Neuronal stem cell (in vitro differentiated cells): ENCODE data around the gene RAB35.

Source experiments
- DNase-seq: peaks from one replicate; pipeline ENCODE4 v3.0.0-alpha.2; 2013; ENCODE audit warnings: low spot score
- H2AFZ ChIP-seq: one replicate; pipeline ENCODE4 v1.6.1; 2013; ENCODE audit warnings: mild to moderate bottlenecking, low read length, inconsistent platforms
- H2AK5ac ChIP-seq: 2 replicates; pipeline ENCODE4 v1.6.1; 2013; ENCODE audit warnings: low read depth, mild to moderate bottlenecking, inconsistent platforms, low read length, moderate library complexity, mixed read lengths
- H2BK120ac ChIP-seq: 2 replicates; pipeline ENCODE4 v1.6.1; 2013; ENCODE audit warnings: low read depth, mild to moderate bottlenecking, inconsistent platforms, low read length, moderate library complexity, mixed read lengths
- H2BK12ac ChIP-seq: one replicate; pipeline ENCODE4 v1.6.1; 2013; ENCODE audit warnings: low read length, inconsistent platforms
- H2BK15ac ChIP-seq: 2 replicates; pipeline ENCODE4 v1.6.1; 2013; ENCODE audit warnings: mild to moderate bottlenecking, low read length, inconsistent platforms, mixed read lengths
- H2BK5ac ChIP-seq: one replicate; pipeline ENCODE4 v1.6.1; 2013; ENCODE audit warnings: inconsistent platforms, mild to moderate bottlenecking, low read length, moderate library complexity
- H3K14ac ChIP-seq: one replicate; pipeline ENCODE4 v1.6.1; 2013; ENCODE audit warnings: low read length, inconsistent platforms
- H3K18ac ChIP-seq: 2 replicates; pipeline ENCODE4 v1.6.1; 2013; ENCODE audit warnings: low read length, inconsistent platforms
- H3K23ac ChIP-seq: 2 replicates; pipeline ENCODE4 v1.6.1; 2013; ENCODE audit warnings: low read depth, mild to moderate bottlenecking, mixed read lengths, low read length, inconsistent platforms; ENCODE audit not compliant: poor library complexity
- H3K27ac ChIP-seq: replicated peaks from 3 replicates; pipeline ENCODE4 v1.5.1; 2013; ENCODE audit warnings: low read length, inconsistent platforms
- H3K27me3 ChIP-seq, 3 experiments: 2 replicates each; pipeline ENCODE4 v1.6.1; 2013; ENCODE audit warnings: low read length in 3 of 3, mild to moderate bottlenecking in 2 of 3, inconsistent platforms in 1 of 3, low read depth in 1 of 3, mixed read lengths in 1 of 3, moderate library complexity in 1 of 3; ENCODE audit not compliant: control insufficient read depth in 3 of 3, insufficient read depth in 3 of 3
- H3K36me3 ChIP-seq, 2 donors: replicated peaks in 1 of 2; 2 replicates each; pipeline ENCODE4 v1.6.1; 2013; ENCODE audit warnings: low read length in 2 of 2; ENCODE audit not compliant: control insufficient read depth in 2 of 2, insufficient read depth in 2 of 2
- H3K4ac ChIP-seq: 2 replicates; pipeline ENCODE4 v1.6.1; 2013; ENCODE audit warnings: inconsistent platforms, mild to moderate bottlenecking, low read length, moderate library complexity
- H3K4me1 ChIP-seq, 2 donors: 1 replicate in 1 of 2; 2 replicates in 1 of 2; pipeline ENCODE4 v1.6.1; 2013; ENCODE audit warnings: low read length in 2 of 2, low read depth in 1 of 2; ENCODE audit not compliant: control insufficient read depth in 2 of 2, insufficient read depth in 1 of 2
- H3K4me2 ChIP-seq: one replicate; pipeline ENCODE4 v1.6.1; 2013; ENCODE audit warnings: mild to moderate bottlenecking, low read length, inconsistent platforms; ENCODE audit not compliant: insufficient read depth, poor library complexity, severe bottlenecking
- H3K4me3 ChIP-seq, 2 donors: 2 replicates each; pipeline ENCODE4 v1.5.1; 2013; ENCODE audit warnings: low read length in 2 of 2, mild to moderate bottlenecking in 2 of 2, inconsistent platforms in 1 of 2, moderate library complexity in 1 of 2
- H3K79me1 ChIP-seq: one replicate; pipeline ENCODE4 v1.6.1; 2013; ENCODE audit warnings: low read depth, mild to moderate bottlenecking, inconsistent platforms, low read length, moderate library complexity
- H3K9ac ChIP-seq: one replicate; pipeline ENCODE4 v1.6.1; 2013; ENCODE audit warnings: mild to moderate bottlenecking, low read depth, low read length, inconsistent platforms; ENCODE audit not compliant: poor library complexity
- H3K9me3 ChIP-seq, 2 donors: replicated peaks in 1 of 2; 2 replicates each; pipeline versions ENCODE3 to v1.6.1; 2013; ENCODE audit warnings: low read length in 2 of 2, mild to moderate bottlenecking in 2 of 2, inconsistent platforms in 1 of 2, low read depth in 1 of 2, mixed read lengths in 1 of 2, moderate library complexity in 1 of 2; ENCODE audit not compliant: control insufficient read depth in 2 of 2, insufficient read depth in 1 of 2
- H4K8ac ChIP-seq: one replicate; pipeline ENCODE4 v1.6.1; 2013; ENCODE audit warnings: low read depth, mild to moderate bottlenecking, inconsistent platforms, low read length, moderate library complexity
- H4K91ac ChIP-seq: one replicate; pipeline ENCODE4 v1.6.1; 2013; ENCODE audit warnings: low read length, low read depth, mild to moderate bottlenecking, inconsistent platforms; ENCODE audit not compliant: poor library complexity
- WGBS, 2 donors: extraction: QIAGEN DNeasy Blood & Tissue Kit; methylation state at CpG; one replicate each; pipeline ENCODE4 v1.1.7; 2013; ENCODE audit warnings: missing lambda C conversion rate in 2 of 2, mixed read lengths in 1 of 2; ENCODE audit not compliant: insufficient read length in 2 of 2, insufficient replicate concordance in 1 of 2; ENCODE audit errors: extremely low coverage in 2 of 2; 5-methylcytosine and 5-hydroxymethylcytosine counted together

Gene RAB35

DNA sequence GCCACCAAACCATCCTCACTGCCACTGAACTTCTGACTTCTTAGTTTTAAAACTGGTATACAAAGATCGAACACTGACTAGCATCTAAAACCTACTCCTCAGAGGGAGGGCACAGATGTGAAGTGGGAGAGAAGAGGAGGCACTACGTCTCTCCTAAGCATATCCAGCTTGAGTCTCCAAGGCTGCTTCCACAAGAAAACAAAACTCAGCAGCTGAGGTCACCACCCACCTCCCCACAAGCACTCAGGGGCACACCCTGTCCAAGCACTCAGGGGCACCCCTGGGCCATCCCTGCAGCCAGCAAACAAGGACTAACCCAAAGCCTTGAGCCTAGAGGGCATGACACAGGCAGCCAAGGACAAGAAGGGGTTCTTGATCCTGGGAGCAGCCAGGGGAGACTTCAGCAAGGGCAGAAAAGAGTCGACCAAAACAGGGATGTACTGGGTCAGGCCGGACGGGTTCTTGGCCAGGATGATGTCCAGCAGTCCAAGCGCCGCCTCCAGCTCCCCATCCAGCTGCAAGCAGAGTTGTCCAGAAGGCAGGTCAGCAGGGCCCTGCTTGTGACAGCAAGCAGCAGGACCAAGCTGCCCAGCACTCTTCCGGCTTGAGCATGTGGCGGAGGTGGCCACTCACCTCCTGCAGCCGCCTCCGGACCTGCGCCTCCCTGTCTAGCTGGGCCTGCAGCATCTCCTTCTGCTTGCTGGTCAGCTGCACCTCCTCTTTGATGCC, 43.1 kb upstream of the RAB35 start:
- H3K9me3 ChIP-seq, result peaks cover 0 to 5% of the 10 kb centered on the region in 2 donors
- no peak overlapping the region for H3K4ac ChIP-seq
- no peak overlapping the region for H3K9ac ChIP-seq
- no peak overlapping the region for H3K14ac ChIP-seq
- no peak overlapping the region for H4K91ac ChIP-seq
- no peak overlapping the region for H2BK15ac ChIP-seq
- no peak overlapping the region for H2BK120ac ChIP-seq
- no peak overlapping the region for H3K18ac ChIP-seq
- H2AFZ ChIP-seq, result no peak overlapping the region
- WGBS, 2 donors, result no CpG with 5 or more reads among the region's 12 CpGs
- peaks cover 87 to 98% of the 10 kb centered on the region in 2 donors for H3K36me3 ChIP-seq
- no peak overlapping the region for H2BK12ac ChIP-seq
- H3K4me3 ChIP-seq, result no peak overlapping the region
- H3K27me3 ChIP-seq, result no peaks in the 10 kb centered on the region
- H3K23ac ChIP-seq, result peak overlapping the region; percentile 34
- no peak overlapping the region for H2AK5ac ChIP-seq
- DNase-seq, result no peak
- no peak overlapping the region for H4K8ac ChIP-seq
- H3K79me1 ChIP-seq, result no peaks in the 10 kb centered on the region
- H3K4me1 ChIP-seq, result no peaks in the 10 kb centered on the region
- H2BK5ac ChIP-seq, result no peak overlapping the region
- no peak overlapping the region for H3K27ac ChIP-seq
- H3K4me2 ChIP-seq, result no peak overlapping the region

DNA sequence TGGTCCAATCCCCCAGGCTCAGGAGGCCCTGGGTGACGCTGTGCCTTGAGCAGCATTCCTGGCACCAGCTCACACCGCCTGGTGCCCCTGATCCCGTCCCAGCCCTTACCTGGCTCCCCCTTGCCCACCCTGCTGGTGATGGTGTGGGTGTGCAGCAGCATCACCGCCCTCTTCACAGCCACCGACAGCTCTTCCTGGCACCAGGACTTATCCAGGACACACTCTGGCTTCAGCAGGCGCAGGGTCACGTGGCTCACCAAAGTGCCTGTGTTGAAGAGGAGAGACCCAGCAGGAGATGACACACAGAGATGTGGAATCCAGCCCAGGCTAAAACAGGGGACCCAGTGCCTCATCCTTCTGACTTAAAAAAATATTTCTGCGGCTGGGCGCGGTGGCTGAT, 41.8 kb upstream of the RAB35 start:
- no CpG with 5 or more reads among the region's 10 CpGs for WGBS, 2 donors
- no peak overlapping the region for H3K4me3 ChIP-seq
- H3K36me3 ChIP-seq, result peaks cover 90 to 98% of the 10 kb centered on the region in 2 donors

DNA sequence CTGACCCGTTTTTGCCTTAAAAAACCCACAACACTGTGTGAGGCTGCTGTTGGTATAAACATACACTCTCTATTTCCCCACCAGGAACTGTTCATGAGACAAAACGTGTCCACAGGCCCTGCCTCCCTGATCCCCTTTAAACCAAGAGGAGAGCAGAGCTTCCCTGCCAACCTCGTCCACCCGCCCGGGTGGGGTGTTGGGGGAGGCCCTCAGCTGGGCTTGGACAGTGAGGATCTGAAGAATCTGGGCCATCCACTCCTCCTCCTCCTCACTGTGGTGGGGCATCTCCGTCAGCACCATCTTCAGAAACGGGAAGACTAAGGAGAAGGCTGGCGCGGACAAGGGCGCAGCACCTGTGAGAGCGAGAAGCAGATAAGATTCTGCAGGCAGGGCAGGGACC, 41.1 kb upstream of the RAB35 start:
- DNase-seq, result no peak
- Histone ChIP-seq H4K91ac (no peak overlapping the region), H2BK12ac (no peak overlapping the region), H3K18ac (no peak overlapping the region), H3K27me3 (no peaks in the 10 kb centered on the region), H3K9me3 (peaks cover 0 to 7% of the 10 kb centered on the region in 2 donors), H3K79me1 (no peaks in the 10 kb centered on the region), H3K4me1 (no peaks in the 10 kb centered on the region), H3K23ac (no peak overlapping the region), H3K27ac (no peak overlapping the region), H2AFZ (no peak overlapping the region), H3K4ac (no peak overlapping the region), H3K4me2 (no peak overlapping the region), H2BK5ac (no peak overlapping the region), H2AK5ac (no peak overlapping the region), H2BK15ac (no peak overlapping the region), H3K14ac (no peak overlapping the region), H2BK120ac (no peak overlapping the region), H3K36me3 (peaks cover 87 to 98% of the 10 kb centered on the region in 2 donors), H4K8ac (no peak overlapping the region), H3K9ac (no peak overlapping the region), H3K4me3 (no peak overlapping the region)
- no CpG with 5 or more reads among the region's 11 CpGs for WGBS, 2 donors

More for the DNA sequence above, 41.8 kb upstream of the RAB35 start:
- Histone ChIP-seq H2BK5ac (no peak overlapping the region), H2BK120ac (no peak overlapping the region), H3K27ac (no peak overlapping the region), H2BK12ac (no peak overlapping the region), H3K14ac (no peak overlapping the region), H2BK15ac (no peak overlapping the region), H4K8ac (no peak overlapping the region), H3K4me2 (no peak overlapping the region), H3K9me3 (peaks cover 0 to 5% of the 10 kb centered on the region in 2 donors), H3K9ac (peak overlapping the region; percentile 63), H2AK5ac (no peak overlapping the region), H2AFZ (no peak overlapping the region), H3K4ac (no peak overlapping the region), H3K18ac (no peak overlapping the region), H4K91ac (no peak overlapping the region), H3K4me1 (no peaks in the 10 kb centered on the region), H3K27me3 (no peaks in the 10 kb centered on the region), H3K23ac (peak overlapping the region; percentile 52), H3K79me1 (no peaks in the 10 kb centered on the region)
- DNase-seq, result no peak

DNA sequence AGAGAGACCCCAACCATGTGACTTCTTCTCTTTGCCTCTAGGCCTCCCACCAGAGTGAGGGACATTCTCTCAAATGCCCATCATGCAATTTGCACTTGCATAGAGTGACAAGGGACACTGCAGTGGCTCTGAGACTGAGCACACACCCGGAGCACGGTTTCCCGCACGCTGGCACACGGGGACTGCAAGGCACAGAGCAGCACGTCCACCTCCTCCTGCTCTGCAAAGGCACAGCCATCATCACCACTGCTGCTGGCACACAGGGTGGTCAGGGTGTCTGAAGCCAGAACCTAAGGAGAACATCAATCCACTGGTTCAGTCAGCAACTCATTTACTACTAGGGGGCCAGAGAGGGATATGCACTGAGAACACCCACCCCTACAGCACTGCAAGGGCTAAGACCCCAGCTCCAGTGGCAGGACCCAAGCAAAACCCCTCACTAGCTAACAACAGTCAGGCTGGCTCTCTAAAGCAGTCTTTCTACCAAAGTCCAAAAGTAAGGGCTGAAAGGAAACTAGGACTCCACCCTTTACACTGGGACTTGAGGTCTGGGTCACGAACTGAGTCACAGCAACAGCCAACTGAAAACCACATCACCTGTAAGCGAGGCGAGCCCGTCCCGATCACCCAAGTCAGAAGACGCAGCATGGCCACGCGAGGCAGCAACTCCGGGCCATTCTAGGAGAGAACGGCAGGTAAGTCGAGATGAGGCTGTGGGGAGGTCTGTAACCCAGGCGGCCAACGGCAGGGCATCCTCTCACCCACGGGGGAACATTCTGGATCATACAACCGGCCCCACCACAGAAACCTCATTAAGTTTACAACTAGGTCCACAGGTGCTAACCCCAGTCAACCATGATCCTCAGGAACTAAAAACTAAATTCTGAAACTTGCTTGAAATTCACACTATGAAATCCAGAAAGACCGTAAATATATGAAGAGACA, 40.0 kb upstream of the RAB35 start:
- H3K4ac ChIP-seq, result no peak overlapping the region
- H3K27me3 ChIP-seq, result no peaks in the 10 kb centered on the region
- no peak overlapping the region for H3K14ac ChIP-seq
- H3K23ac ChIP-seq, result peak overlapping the region; percentile 77
- H3K9me3 ChIP-seq, result peaks cover 0 to 7% of the 10 kb centered on the region in 2 donors
- H4K8ac ChIP-seq, result no peak overlapping the region
- H2AFZ ChIP-seq, result no peak overlapping the region
- no peak overlapping the region for H3K4me2 ChIP-seq
- peak overlapping the region; percentile 58 for H2BK5ac ChIP-seq
- peaks cover 77 to 94% of the 10 kb centered on the region in 2 donors for H3K36me3 ChIP-seq
- H3K79me1 ChIP-seq, result no peaks in the 10 kb centered on the region
- no peak overlapping the region for H3K18ac ChIP-seq
- H3K4me3 ChIP-seq, result peak overlapping the region in 1 of 2 donors; percentile 63
- H3K27ac ChIP-seq, result no peak overlapping the region
- no peak overlapping the region for H4K91ac ChIP-seq
- no peak overlapping the region for H2BK15ac ChIP-seq
- H3K4me1 ChIP-seq, result no peaks in the 10 kb centered on the region
- H2BK12ac ChIP-seq, result no peak overlapping the region
- no peak for DNase-seq
- peak overlapping the region; percentile 12 for H3K9ac ChIP-seq
- H2AK5ac ChIP-seq, result no peak overlapping the region
- WGBS, 2 donors, result no CpG with 5 or more reads among the region's 22 CpGs
- no peak overlapping the region for H2BK120ac ChIP-seq
